ENCODE data around the gene SV2B. TPM values are rescaled to one million over a fixed set of nuclear protein-coding genes. Genes with fewer than 3 reads are reported as not detected.

Gene SV2B
- total and polyA plus RNA-seq, 9 of the 15 experiments (the other 6 are each of a cell fraction or from before 2014, with no cell fraction given), result 0.01 to 0.25 (median 0.11) TPM

DNA sequence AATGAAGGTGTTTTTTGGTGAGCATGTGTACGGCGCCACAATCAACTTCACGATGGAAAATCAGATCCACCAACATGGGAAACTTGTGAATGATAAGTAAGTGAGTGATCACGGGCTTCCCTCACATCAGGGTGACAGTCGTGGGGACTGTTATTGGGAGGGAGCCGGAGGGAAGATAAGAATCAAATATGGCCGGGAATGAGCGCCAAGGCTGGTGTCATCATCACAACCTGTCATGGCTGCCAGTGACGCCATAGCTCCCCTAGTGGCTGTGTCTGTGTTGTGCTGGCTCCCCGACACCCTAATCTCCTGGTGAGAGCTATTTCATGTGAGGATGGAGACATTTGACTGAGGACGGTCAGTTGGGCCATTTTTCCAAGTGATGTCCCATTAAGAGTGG, 168.5 kb downstream of the SV2B start (continued):
- TF ChIP-seq PCBP1 (IDR thresholded peaks at IDR 0.05; ENCODE audit: low read depth, low read length, poor library complexity, severe bottlenecking), result no peak
- TF ChIP-seq MAZ (CRISPR knock-in tag; conservative IDR thresholded peaks at IDR 0.05 in 1 of 2, IDR thresholded peaks at IDR 0.05 in 1 of 2), result no peak; a peak in 1 of 4 replicates
- no peak for TF ChIP-seq TCF7L2 (IDR thresholded peaks at IDR 0.05; ENCODE audit: low read depth, low read length)
- TF ChIP-seq, protein P1, sequence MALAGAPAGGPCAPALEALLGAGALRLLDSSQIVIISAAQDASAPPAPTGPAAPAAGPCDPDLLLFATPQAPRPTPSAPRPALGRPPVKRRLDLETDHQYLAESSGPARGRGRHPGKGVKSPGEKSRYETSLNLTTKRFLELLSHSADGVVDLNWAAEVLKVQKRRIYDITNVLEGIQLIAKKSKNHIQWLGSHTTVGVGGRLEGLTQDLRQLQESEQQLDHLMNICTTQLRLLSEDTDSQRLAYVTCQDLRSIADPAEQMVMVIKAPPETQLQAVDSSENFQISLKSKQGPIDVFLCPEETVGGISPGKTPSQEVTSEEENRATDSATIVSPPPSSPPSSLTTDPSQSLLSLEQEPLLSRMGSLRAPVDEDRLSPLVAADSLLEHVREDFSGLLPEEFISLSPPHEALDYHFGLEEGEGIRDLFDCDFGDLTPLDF (CRISPR knock-in tag; IDR thresholded peaks at IDR 0.05), result no peak
- TF ChIP-seq, protein P2, sequence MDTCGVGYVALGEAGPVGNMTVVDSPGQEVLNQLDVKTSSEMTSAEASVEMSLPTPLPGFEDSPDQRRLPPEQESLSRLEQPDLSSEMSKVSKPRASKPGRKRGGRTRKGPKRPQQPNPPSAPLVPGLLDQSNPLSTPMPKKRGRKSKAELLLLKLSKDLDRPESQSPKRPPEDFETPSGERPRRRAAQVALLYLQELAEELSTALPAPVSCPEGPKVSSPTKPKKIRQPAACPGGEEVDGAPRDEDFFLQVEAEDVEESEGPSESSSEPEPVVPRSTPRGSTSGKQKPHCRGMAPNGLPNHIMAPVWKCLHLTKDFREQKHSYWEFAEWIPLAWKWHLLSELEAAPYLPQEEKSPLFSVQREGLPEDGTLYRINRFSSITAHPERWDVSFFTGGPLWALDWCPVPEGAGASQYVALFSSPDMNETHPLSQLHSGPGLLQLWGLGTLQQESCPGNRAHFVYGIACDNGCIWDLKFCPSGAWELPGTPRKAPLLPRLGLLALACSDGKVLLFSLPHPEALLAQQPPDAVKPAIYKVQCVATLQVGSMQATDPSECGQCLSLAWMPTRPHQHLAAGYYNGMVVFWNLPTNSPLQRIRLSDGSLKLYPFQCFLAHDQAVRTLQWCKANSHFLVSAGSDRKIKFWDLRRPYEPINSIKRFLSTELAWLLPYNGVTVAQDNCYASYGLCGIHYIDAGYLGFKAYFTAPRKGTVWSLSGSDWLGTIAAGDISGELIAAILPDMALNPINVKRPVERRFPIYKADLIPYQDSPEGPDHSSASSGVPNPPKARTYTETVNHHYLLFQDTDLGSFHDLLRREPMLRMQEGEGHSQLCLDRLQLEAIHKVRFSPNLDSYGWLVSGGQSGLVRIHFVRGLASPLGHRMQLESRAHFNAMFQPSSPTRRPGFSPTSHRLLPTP (IDR thresholded peaks at IDR 0.05; ENCODE audit: borderline replicate concordance, extremely low read depth, insufficient read length), result no peak
- no peak for TF ChIP-seq ZNF785 (CRISPR knock-in tag; IDR thresholded peaks at IDR 0.05)
- TF ChIP-seq HSF4 (CRISPR knock-in tag; IDR thresholded peaks at IDR 0.05; ENCODE audit: borderline replicate concordance), result no peak
- TF ChIP-seq MTF1 (CRISPR knock-in tag; IDR thresholded peaks at IDR 0.05; ENCODE audit: borderline replicate concordance), result no peak
- TF ChIP-seq ZNF707 (CRISPR knock-in tag; conservative IDR thresholded peaks at IDR 0.05), result no peak
- TF ChIP-seq SNIP1 (IDR thresholded peaks at IDR 0.05; ENCODE audit: low read depth), result no peak
- no peak for TF ChIP-seq IFI16 (CRISPR knock-in tag; IDR thresholded peaks at IDR 0.05)
- TF ChIP-seq ESRRA (IDR thresholded peaks at IDR 0.05; ENCODE audit: borderline replicate concordance, low read depth), result no peak; the same call in 1 of the 2 replicates
- no peak for TF ChIP-seq PHB (CRISPR knock-in tag; IDR thresholded peaks at IDR 0.05)
- TF ChIP-seq THRAP3 (IDR thresholded peaks at IDR 0.05; ENCODE audit: borderline replicate concordance), result no peak
- 0 out of 4 replicates have a peak, but pooled peaks of 1 of the 2 experiments have one; percentile 21 for TF ChIP-seq RCOR1 (IDR thresholded peaks at IDR 0.05; ENCODE audit: borderline replicate concordance in 1 of 2, low read depth in 2 of 2, low read length in 2 of 2)
- TF ChIP-seq, protein P3, sequence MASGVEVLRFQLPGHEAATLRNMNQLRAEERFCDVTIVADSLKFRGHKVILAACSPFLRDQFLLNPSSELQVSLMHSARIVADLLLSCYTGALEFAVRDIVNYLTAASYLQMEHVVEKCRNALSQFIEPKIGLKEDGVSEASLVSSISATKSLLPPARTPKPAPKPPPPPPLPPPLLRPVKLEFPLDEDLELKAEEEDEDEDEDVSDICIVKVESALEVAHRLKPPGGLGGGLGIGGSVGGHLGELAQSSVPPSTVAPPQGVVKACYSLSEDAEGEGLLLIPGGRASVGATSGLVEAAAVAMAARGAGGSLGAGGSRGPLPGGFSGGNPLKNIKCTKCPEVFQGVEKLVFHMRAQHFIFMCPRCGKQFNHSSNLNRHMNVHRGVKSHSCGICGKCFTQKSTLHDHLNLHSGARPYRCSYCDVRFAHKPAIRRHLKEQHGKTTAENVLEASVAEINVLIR (CRISPR knock-in tag; IDR thresholded peaks at IDR 0.05), result 0 out of 2 replicates have a peak, but pooled peaks have one; percentile 14
- TF ChIP-seq STAG1 (CRISPR knock-in tag; IDR thresholded peaks at IDR 0.05; ENCODE audit: borderline replicate concordance), result no peak
- TF ChIP-seq WHSC1 (IDR thresholded peaks at IDR 0.05; ENCODE audit: low read length), result no peak
- no peak for TF ChIP-seq ZFP36 (IDR thresholded peaks at IDR 0.05; ENCODE audit: low read depth, low read length, partially characterized antibody)
- TF ChIP-seq MXD1 (CRISPR knock-in tag; IDR thresholded peaks at IDR 0.05; ENCODE audit: borderline replicate concordance, poor library complexity, severe bottlenecking), result no peak
- TF ChIP-seq FOXP1 (CRISPR knock-in tag; IDR thresholded peaks at IDR 0.05), result no peak
- TF ChIP-seq PHF20 (IDR thresholded peaks at IDR 0.05; ENCODE audit: partially characterized antibody), result no peak
- no peak for TF ChIP-seq ZNF561 (CRISPR knock-in tag; conservative IDR thresholded peaks at IDR 0.05)
- TF ChIP-seq BACH1 (tag; IDR thresholded peaks at IDR 0.05), result no peak
- no peak for TF ChIP-seq ZNF282 (CRISPR knock-in tag; IDR thresholded peaks at IDR 0.05)

Measured in K562 (cell line).